ENCODE measurements around the gene SACM1L.

The SACM1L gene, protein sequence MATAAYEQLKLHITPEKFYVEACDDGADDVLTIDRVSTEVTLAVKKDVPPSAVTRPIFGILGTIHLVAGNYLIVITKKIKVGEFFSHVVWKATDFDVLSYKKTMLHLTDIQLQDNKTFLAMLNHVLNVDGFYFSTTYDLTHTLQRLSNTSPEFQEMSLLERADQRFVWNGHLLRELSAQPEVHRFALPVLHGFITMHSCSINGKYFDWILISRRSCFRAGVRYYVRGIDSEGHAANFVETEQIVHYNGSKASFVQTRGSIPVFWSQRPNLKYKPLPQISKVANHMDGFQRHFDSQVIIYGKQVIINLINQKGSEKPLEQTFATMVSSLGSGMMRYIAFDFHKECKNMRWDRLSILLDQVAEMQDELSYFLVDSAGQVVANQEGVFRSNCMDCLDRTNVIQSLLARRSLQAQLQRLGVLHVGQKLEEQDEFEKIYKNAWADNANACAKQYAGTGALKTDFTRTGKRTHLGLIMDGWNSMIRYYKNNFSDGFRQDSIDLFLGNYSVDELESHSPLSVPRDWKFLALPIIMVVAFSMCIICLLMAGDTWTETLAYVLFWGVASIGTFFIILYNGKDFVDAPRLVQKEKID

DNA sequence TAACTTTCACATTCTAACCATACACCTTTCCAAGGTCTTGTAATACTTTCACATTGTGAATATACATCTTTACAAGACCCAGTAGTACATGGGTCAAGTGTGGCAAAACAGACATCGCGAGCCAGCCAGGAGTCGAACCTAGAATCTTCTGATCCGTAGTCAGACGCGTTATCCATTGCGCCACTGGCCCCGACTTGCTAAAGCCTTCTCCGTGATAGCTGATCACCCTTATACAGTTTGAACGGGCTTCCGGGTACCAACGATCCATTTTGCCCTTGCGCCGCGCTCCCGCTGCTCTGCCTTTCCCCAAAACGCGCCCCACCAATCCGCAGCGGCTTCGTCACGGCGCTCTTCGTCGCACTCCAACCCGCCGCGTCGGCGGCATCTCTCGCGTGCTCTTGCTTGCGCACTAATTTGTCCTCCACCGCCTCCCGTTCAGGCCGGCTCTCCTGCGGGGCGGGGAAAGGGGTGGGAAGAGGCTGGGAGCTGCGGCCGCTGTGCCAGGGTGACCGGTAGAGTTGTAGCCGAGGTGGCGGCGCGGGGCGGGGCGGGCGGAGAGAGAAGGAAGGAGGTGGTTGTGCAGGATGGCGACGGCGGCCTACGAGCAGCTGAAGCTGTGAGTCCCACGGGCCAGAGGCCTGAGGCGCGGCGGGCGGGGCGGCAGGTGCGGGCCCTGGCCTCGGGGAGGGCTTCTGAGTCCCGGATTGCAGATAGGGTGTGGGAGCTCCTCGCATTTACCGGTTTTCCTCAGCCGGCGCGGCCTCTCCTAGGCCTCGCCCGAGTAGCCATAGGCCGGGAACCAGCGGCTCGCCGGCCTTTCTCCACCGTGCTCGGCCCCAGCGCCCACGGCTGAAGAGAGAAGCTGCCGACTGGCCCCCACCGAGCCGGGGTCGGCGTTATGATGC lies at the start of gene SACM1L:
Gene SACM1L, plus strand, starts transcription at position 515 of the 905 bp plus-strand sequence. Its CDS starts 70 bp downstream, at position 585.
- Mint-ChIP-seq H3K27ac (peak within 1 kb of the TSS; percentile 94), H3K4me1 (peaks cover 53% of the 10 kb centered on the region), H3K4me3 (peak within 1 kb of the TSS; percentile 85), H3K36me3 (peaks cover 32% of the 10 kb centered on the region), H3K9me3 (peaks cover 2% of the 10 kb centered on the region), H3K27me3 (peaks cover 6% of the 10 kb centered on the region)
- CTCF ChIA-PET = interaction anchor here (0.5 to 2.5 kb wide), 8 partner anchors 11 to 634 kb away, joined by 3 to 15 read pairs (median 6); no protein-coding TSS in a partner anchor
- DNase-seq = peak; percentile 98

DNA sequence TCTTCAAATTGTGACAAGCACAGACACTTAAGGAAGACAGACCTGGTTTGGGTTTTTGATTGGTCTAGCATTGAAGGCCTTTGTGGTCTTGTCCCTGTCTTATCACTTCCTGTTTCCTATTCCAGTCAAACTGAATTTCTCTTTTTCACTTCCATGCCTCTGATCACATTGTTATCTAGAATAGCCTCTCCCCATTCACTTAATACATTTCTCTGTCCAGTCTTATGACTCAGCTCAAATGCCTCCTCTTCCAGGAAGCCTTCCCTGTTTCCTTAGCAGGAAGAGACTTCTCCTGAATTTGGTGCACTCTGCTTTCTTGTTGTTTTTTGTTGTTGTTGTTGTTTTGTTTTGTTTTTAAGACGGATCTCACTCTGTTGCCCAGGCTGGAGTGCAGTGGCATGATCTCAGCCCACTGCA lies 49.1 kb upstream of the SACM1L start:
- H3K36me3 Mint-ChIP-seq = peaks cover 27% of the 10 kb centered on the region
- no peaks in the 10 kb centered on the region for H3K27me3 Mint-ChIP-seq
- no peak for DNase-seq
- CTCF ChIA-PET = no interaction called here
- H3K27ac Mint-ChIP-seq = no peak overlapping the region
- H3K4me3 Mint-ChIP-seq = no peak overlapping the region
- H3K4me1 Mint-ChIP-seq = peaks cover 7% of the 10 kb centered on the region
- H3K9me3 Mint-ChIP-seq = no peaks in the 10 kb centered on the region

DNA sequence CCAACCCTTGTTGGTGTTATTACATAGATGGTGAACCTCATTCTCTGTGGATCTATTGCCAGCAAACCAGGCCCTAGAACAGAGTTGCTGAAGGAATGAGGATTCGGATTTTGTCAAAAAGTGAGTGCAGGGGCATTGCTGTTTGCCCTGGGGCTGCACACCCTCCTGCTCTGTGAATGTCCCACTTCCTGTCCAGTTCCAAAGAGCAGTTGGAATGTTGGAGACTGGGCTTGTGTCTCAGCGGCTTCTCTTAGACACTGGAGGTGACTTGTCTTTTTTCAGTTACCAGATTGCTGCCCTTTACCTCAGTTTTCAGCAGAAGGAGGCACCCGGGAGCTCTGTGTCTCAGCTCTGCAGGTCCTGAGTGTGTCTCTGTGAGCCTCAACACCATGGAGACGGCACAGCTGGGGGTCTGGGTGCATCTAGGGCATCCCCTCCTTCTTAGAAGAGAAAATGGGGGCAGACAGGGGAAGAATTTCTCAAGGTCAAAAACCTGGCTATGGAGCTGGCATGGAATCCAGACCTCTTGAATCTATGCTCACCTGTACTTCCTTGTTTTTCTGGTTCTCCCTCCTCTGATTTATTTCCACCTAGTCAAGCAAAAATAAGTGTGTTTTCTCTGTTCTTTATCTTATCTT lies 48.4 kb upstream of the SACM1L start:
- H3K4me3 Mint-ChIP-seq = no peak overlapping the region
- DNase-seq = no peak
- CTCF ChIA-PET = interaction anchor here (0.6 to 1.5 kb wide), 2 partner anchors 16 to 604 kb away, joined by 3 to 4 read pairs; no protein-coding TSS in a partner anchor
- no peaks in the 10 kb centered on the region for H3K27me3 Mint-ChIP-seq
- H3K36me3 Mint-ChIP-seq = peaks cover 25% of the 10 kb centered on the region
- H3K4me1 Mint-ChIP-seq = peaks cover 7% of the 10 kb centered on the region
- no peak overlapping the region for H3K27ac Mint-ChIP-seq
- H3K9me3 Mint-ChIP-seq = no peaks in the 10 kb centered on the region

DNA sequence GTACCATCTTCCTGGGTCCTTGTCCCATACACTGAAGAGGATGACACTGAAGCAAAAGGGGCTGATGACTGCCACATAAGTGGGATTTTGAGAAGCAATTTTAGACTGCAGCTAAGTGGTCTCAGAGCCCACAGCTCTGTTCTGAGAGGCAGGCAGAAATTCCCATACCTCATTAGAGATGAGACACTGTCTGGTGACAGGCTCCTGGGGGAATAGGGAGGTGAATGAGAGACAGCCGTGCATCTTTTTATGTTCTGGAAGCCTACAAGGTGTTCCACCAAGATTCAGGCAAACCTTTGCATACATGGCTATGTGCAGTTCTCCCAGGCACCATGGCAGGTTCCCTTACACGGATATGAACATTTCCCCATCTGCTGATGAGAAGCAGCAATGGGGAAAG lies 47.4 kb upstream of the SACM1L start:
- Mint-ChIP-seq H3K27ac (no peak overlapping the region), H3K36me3 (peaks cover 23% of the 10 kb centered on the region), H3K4me1 (peaks cover 7% of the 10 kb centered on the region), H3K9me3 (no peaks in the 10 kb centered on the region), H3K27me3 (no peaks in the 10 kb centered on the region), H3K4me3 (no peak overlapping the region)
- CTCF ChIA-PET = interaction anchor here (1.4 to 1.5 kb wide), 2 partner anchors 15 to 131 kb away, joined by 3 to 4 read pairs; no protein-coding TSS in a partner anchor
- no peak for DNase-seq

DNA sequence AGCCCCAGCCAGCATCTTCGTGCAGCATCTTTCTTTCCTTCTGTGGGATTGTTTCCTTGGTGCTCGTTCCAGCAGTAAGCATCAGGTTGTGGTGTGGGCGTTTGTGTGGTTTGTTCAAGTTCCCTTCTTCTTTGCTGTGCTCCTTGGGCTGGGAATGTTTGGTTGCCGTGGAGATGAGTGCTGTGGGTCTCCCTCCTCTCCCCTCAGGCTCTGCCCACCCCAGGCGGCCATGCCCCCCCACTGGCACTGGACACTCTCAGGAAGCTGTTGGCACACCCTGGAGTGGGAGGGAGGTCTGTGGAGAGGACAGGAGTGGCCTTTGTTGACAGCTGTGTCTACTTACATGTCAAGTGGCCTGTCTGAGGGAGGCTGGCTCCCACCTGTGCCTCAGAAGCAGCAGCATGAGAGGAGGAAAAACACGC lies 46.5 kb upstream of the SACM1L start:
- Mint-ChIP-seq H3K36me3 (peaks cover 21% of the 10 kb centered on the region), H3K4me3 (no peak overlapping the region)

DNA sequence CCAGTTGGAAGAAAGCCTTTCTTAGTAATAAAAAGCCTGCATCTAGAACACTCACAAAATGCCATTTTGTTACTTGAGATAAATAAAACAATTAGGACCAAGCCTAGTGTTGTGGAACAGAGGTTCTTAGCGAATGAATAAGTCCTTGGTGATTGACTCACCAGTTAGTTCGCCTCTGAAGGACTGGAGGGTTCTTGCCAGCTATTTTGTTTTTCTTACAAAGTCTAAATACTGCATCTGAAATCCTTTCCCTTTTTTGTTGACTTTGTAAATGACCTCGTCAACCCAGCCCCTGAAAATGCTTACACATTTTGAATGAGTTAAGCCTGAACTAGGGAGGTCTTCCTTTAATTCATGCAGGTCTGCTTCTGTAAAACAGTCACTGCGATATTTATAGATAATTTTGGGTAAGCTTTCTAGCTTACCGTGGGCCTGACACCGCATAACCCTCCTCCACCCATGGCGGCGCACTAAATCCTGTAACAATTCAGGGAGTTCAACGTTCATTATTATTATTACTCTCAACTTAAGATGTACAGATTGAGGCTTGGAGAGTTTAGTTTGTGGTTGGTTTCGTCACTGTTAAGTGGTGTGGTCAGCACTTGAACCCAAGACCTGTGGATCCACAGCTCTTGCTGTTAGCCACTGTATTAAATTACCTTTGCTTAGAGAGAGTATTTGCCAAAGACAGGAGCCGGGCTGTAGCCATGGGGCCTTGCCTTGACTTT lies 45.0 kb upstream of the SACM1L start:
- Mint-ChIP-seq H3K9me3 (no peaks in the 10 kb centered on the region), H3K27me3 (no peaks in the 10 kb centered on the region), H3K4me1 (peaks cover 10% of the 10 kb centered on the region), H3K36me3 (peaks cover 22% of the 10 kb centered on the region), H3K4me3 (no peak overlapping the region), H3K27ac (no peak overlapping the region)
- CTCF ChIA-PET = interaction anchor here (0.6 to 1.3 kb wide), 2 partner anchors 12 to 222 kb away, joined by 3 to 6 read pairs; no protein-coding TSS in a partner anchor
- no peak for DNase-seq

More for the DNA sequence above, 46.5 kb upstream of the SACM1L start:
- no peak for DNase-seq
- Mint-ChIP-seq H3K4me1 (peaks cover 9% of the 10 kb centered on the region), H3K27ac (no peak overlapping the region), H3K27me3 (no peaks in the 10 kb centered on the region), H3K9me3 (no peaks in the 10 kb centered on the region)
- CTCF ChIA-PET = interaction anchor here (1.4 kb wide), 1 partner anchor 132 kb away, joined by 3 read pairs; no protein-coding TSS in a partner anchor

DNA sequence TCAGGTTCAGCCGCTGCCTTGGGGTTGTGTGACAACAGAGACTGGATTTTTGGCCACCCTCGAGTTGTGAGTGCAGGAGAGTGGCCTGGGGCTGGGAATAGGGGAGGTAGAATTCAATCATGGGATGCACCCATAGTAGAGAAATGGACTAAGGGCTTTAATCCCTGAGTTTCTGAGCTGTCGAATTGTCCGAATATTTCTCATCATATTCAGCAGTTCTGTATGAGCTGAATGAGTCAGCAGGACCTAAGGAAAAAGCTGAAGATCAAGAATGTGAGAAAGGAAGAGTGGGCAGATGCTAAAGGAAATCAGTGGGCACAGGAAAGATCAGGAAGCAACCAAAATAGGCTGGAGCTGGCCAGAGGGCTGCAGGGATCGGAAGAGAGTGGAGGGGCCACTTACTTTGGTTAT lies 44.4 kb upstream of the SACM1L start:
- H3K27me3 Mint-ChIP-seq = no peaks in the 10 kb centered on the region
- no peak overlapping the region for H3K27ac Mint-ChIP-seq
- CTCF ChIA-PET = interaction anchor here (1.3 to 2.2 kb wide), 2 partner anchors 12 to 16 kb away, joined by 6 to 10 read pairs; no protein-coding TSS in a partner anchor
- H3K4me3 Mint-ChIP-seq = no peak overlapping the region
- peaks cover 22% of the 10 kb centered on the region for H3K36me3 Mint-ChIP-seq
- H3K9me3 Mint-ChIP-seq = peaks cover 1% of the 10 kb centered on the region
- H3K4me1 Mint-ChIP-seq = peaks cover 8% of the 10 kb centered on the region
- DNase-seq = no peak

DNA sequence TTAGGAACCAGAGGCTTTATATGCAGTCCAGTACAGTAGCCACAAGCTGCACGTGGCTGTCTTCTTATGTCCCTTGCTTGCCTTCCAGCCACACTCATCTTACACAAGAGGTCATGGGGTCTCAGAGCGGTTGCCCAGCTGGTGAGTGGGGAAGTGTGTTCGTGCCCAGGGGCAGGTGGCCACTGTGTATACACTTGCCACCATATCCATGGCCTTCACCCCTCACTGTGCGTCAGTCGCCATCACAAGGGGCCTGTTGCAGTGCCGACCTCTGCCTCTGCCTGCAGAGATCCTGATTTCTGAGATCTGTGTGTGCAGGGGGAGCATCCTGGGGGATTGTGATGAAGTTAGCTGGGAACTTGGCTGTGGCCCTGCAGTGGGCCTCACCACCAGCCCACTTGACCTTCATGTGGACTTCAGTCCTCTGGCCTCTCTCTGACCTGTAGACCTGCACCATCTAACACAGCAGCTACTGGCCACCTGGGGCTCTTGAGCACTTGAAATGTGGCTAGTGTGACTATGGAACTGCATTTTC lies 43.1 kb upstream of the SACM1L start:
- Mint-ChIP-seq H3K27ac (no peak overlapping the region), H3K4me1 (peaks cover 6% of the 10 kb centered on the region), H3K4me3 (no peak overlapping the region), H3K9me3 (peaks cover 4% of the 10 kb centered on the region), H3K36me3 (peaks cover 27% of the 10 kb centered on the region), H3K27me3 (no peaks in the 10 kb centered on the region)
- DNase-seq = no peak
- CTCF ChIA-PET = interaction anchor here (2.2 kb wide), 1 partner anchor 14 kb away, joined by 10 read pairs; no protein-coding TSS in a partner anchor

DNA sequence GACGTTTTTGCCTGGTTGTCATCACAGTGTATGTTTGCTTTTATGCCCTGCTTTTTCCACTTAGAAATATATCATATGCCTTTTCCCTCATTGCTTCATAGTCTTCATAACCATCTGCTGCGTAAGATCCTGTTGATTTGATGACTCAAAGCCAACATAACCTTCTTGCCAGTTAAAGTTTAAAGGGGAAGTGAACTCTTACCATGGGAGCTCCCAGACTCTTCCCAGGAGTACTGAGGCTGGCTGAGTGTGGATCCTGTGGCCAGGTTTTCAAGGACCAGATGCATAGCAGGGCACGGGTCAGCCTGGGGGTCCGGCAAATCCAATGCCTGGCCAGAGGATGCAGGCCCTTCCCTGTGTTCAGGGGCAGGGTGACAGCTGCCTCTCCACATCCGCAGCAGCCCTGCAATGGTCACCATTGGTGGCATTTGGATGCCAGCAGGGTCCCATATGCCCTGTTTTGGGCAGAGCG lies 42.0 kb upstream of the SACM1L start:
- H3K9me3 Mint-ChIP-seq = peaks cover 4% of the 10 kb centered on the region
- H3K36me3 Mint-ChIP-seq = peaks cover 27% of the 10 kb centered on the region
- no peak overlapping the region for H3K27ac Mint-ChIP-seq
- H3K4me1 Mint-ChIP-seq = peaks cover 6% of the 10 kb centered on the region
- no peak for DNase-seq
- CTCF ChIA-PET = no interaction called here
- H3K27me3 Mint-ChIP-seq = no peaks in the 10 kb centered on the region
- H3K4me3 Mint-ChIP-seq = no peak overlapping the region

DNA sequence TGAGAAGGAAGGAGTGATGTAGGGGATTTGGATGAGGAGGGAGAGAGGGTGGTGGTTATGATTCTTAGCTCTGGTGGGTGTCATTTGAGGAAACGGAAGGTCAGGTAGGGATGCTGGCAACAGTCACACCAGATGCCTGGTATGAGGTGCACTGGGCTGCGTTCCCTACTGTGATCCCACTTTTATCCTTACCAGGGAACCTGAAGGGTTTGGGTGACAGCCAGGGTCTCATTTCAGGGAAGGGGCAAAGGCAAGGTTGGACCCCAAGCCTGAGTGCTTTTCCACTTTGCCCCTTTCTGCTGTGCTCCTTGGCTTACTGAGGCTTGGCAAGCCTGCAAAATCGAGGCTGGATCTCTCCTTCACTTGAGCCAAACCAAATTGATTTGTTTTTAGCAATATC lies 36.0 kb upstream of the SACM1L start:
- Mint-ChIP-seq H3K27me3 (no peaks in the 10 kb centered on the region), H3K9me3 (peaks cover 4% of the 10 kb centered on the region), H3K4me1 (peaks cover 16% of the 10 kb centered on the region), H3K36me3 (peaks cover 25% of the 10 kb centered on the region), H3K4me3 (no peak overlapping the region), H3K27ac (no peak overlapping the region)
- CTCF ChIA-PET = interaction anchor here (1.1 to 16.0 kb wide), 4 partner anchors 8 to 612 kb away, joined by 3 to 272 read pairs (median 6); no protein-coding TSS in a partner anchor
- no peak for DNase-seq

DNA sequence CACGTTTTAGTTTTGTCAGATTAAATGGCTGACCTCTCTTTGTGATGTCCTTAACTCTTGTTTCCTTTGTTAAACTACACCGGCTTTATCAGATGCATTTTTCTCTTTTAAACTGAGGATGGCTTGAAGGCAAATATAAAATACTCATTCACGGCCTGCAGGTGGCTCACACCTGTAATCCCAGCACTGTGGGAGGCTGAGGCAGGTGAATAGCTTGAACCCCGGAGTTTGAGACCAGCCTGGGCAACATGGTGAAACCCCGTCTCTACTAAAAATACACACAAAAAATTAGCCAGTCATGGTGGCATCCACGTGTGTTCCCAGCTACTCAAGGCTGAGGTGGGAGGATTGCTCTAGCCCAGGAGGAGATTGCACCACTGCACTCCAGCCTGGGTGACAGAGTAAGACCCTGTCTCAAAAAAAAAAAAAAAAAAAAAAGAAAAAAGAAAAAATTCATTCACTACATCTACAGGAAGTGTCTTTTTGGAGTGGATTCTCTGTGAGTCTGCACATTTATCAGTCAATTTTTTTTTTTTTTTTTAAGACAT lies 34.7 kb upstream of the SACM1L start:
- peaks cover 22% of the 10 kb centered on the region for H3K36me3 Mint-ChIP-seq
- peaks cover 4% of the 10 kb centered on the region for H3K9me3 Mint-ChIP-seq
- peaks cover 16% of the 10 kb centered on the region for H3K4me1 Mint-ChIP-seq
- no peak overlapping the region for H3K27ac Mint-ChIP-seq
- no peak overlapping the region for H3K4me3 Mint-ChIP-seq
- CTCF ChIA-PET = interaction anchor here (1.0 to 16.0 kb wide), 5 partner anchors 10 to 616 kb away, joined by 3 to 272 read pairs (median 9); no protein-coding TSS in a partner anchor
- no peaks in the 10 kb centered on the region for H3K27me3 Mint-ChIP-seq
- DNase-seq = no peak

DNA sequence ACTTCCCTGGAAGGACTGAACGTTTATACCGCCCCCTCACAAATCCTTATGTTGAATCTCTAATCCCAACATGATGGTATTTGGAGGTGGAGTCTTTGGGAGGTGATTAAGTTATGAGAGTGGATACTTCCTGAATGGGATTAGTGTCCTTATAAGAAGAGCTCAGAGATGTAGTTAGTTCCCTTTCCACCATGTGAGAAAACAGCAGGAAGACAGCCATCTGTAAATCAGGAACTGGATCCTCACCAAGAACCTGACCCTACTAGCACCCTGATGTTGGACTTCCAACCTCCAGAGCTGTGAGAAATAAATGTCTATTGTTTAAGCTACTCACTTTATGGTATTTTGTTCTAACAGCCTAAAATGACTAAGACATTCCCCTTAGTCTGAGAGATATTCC lies 33.3 kb upstream of the SACM1L start:
- H3K27me3 Mint-ChIP-seq = no peaks in the 10 kb centered on the region
- no peaks in the 10 kb centered on the region for H3K9me3 Mint-ChIP-seq
- no peak overlapping the region for H3K4me3 Mint-ChIP-seq
- peaks cover 12% of the 10 kb centered on the region for H3K36me3 Mint-ChIP-seq
- DNase-seq = no peak
- H3K27ac Mint-ChIP-seq = no peak overlapping the region
- CTCF ChIA-PET = interaction anchor here (0.9 to 16.0 kb wide), 19 partner anchors 11 to 626 kb away, joined by 3 to 272 read pairs (median 5); no protein-coding TSS in a partner anchor
- H3K4me1 Mint-ChIP-seq = peaks cover 18% of the 10 kb centered on the region

Data from activated naive CD4-positive, alpha-beta T cell treated with anti-CD3 and anti-CD28 coated beads, Interleukin-2, amount 10 ng/mL, durations not matched to agents 7 days and 5 days (primary cell).